ENCODE data around the gene OSBP2. TPM values are rescaled to one million over a fixed set of nuclear protein-coding genes. Genes with fewer than 3 reads are reported as not detected.

OSBP2 gene
- total and polyA plus RNA-seq, 9 donors = 1.3 to 5.1 (median 1.4) TPM

GRCh38 chr22:30695871-30696655 lies 1.4 kb downstream of the OSBP2 start:
- WGBS, 3 donors = 84 to 87% (median 86%) methylated on average over 7 of the region's 7 CpGs
- TF ChIP-seq POLR2A (IDR thresholded peaks at IDR 0.05) = no peak
- no peak for TF ChIP-seq CTCF (IDR thresholded peaks at IDR 0.05)
- no peak for TF ChIP-seq EP300 (IDR thresholded peaks at IDR 0.05)
- intact Hi-C loops (cut with DNase I) = loop anchor here in 1 of 4 donors (10.0 kb wide), 1 partner anchor 61 kb away; the partner anchor contains the start of gene SLC35E4
- H3K36me3 ChIP-seq = no peaks in the 10 kb centered on the region
- H3K9me3 ChIP-seq = no peaks in the 10 kb centered on the region
- H3K27me3 ChIP-seq = no peaks in the 10 kb centered on the region
- no peak overlapping the region for H3K27ac ChIP-seq
- H3K4me1 ChIP-seq (ENCODE audit: insufficient read depth) = peaks cover 13% of the 10 kb centered on the region
- no peak overlapping the region for H3K4me3 ChIP-seq
- no peak for DNase-seq

GRCh38 chr22:30697975-30698374 lies 3.3 kb downstream of the OSBP2 start:
- Histone ChIP-seq H3K4me1 (ENCODE audit: insufficient read depth) (peaks cover 13% of the 10 kb centered on the region), H3K9me3 (no peaks in the 10 kb centered on the region), H3K27ac (no peak overlapping the region), H3K36me3 (no peaks in the 10 kb centered on the region), H3K27me3 (no peaks in the 10 kb centered on the region), H3K4me3 (no peak overlapping the region)
- TF ChIP-seq POLR2A (IDR thresholded peaks at IDR 0.05) = no peak
- TF ChIP-seq CTCF (IDR thresholded peaks at IDR 0.05) = no peak
- no peak for TF ChIP-seq EP300 (IDR thresholded peaks at IDR 0.05)
- no peak for DNase-seq
- 90 to 96% (median 95%) methylated on average over 7 of the region's 7 CpGs for WGBS, 3 donors
- intact Hi-C loops (cut with DNase I) = loop anchor here in 1 of 4 donors (10.0 kb wide), 1 partner anchor 63 kb away; the partner anchor contains the start of gene SLC35E4

- Histone ChIP-seq H3K27me3 (no peaks in the 10 kb centered on the region), H3K4me3 (no peak overlapping the region), H3K4me1 (ENCODE audit: insufficient read depth) (no peaks in the 10 kb centered on the region), H3K9me3 (no peaks in the 10 kb centered on the region), H3K36me3 (no peaks in the 10 kb centered on the region), H3K27ac (no peak overlapping the region)
- TF ChIP-seq EP300 (IDR thresholded peaks at IDR 0.05) = no peak
- DNase-seq = no peak
- intact Hi-C loops (cut with DNase I) = no loop called here
- WGBS, 3 donors = 87 to 95% (median 89%) methylated on average over 1 of the region's 1 CpG
These were observed 7.2 kb downstream of the OSBP2 start for GRCh38 chr22:30701872-30702271.

- Histone ChIP-seq H3K4me3 (no peak overlapping the region), H3K4me1 (ENCODE audit: insufficient read depth) (no peaks in the 10 kb centered on the region), H3K36me3 (no peaks in the 10 kb centered on the region), H3K27ac (no peak overlapping the region), H3K9me3 (no peaks in the 10 kb centered on the region), H3K27me3 (no peaks in the 10 kb centered on the region)
- WGBS, 3 donors = 94 to 100% (median 100%) methylated on average over 1 of the region's 1 CpG
- DNase-seq = no peak
- TF ChIP-seq CTCF (IDR thresholded peaks at IDR 0.05) (no peak), POLR2A (IDR thresholded peaks at IDR 0.05) (no peak), EP300 (IDR thresholded peaks at IDR 0.05) (no peak)
- intact Hi-C loops (cut with DNase I) = no loop called here
These were observed 8.2 kb downstream of the OSBP2 start for GRCh38 chr22:30702856-30703255.

GRCh38 chr22:30704978-30705377 lies 10.3 kb downstream of the OSBP2 start:
- intact Hi-C loops (cut with DNase I) = no loop called here
- Histone ChIP-seq H3K36me3 (no peaks in the 10 kb centered on the region), H3K27ac (no peak overlapping the region), H3K4me1 (ENCODE audit: insufficient read depth) (no peaks in the 10 kb centered on the region), H3K9me3 (no peaks in the 10 kb centered on the region), H3K4me3 (no peak overlapping the region), H3K27me3 (no peaks in the 10 kb centered on the region)
- TF ChIP-seq POLR2A (IDR thresholded peaks at IDR 0.05) (no peak), EP300 (IDR thresholded peaks at IDR 0.05) (no peak), CTCF (IDR thresholded peaks at IDR 0.05) (no peak)
- 91 to 100% (median 95%) methylated on average over 5 of the region's 5 CpGs for WGBS, 3 donors
- DNase-seq = no peak
